Endodermal cell (in vitro differentiated cells): ENCODE measurements around the gene C1QTNF8. TPM values are rescaled to one million over a fixed set of nuclear protein-coding genes. Genes with fewer than 3 reads are reported as not detected.
"Not testable (repeated sequence)": the region's sequence is repeated elsewhere in the genome, so short reads cannot be mapped to it uniquely, and the experiment has no call there.

Experiments used
- DNase-seq: peaks from one replicate; pipeline ENCODE4 v3.0.0-alpha.2; 2017
- H3K27ac ChIP-seq: 2 replicates; pipeline ENCODE4 v1.5.1; 2013; ENCODE audit warnings: mild to moderate bottlenecking, low read depth, low read length, moderate library complexity
- H3K27me3 ChIP-seq: 2 replicates; pipeline ENCODE4 v1.6.1; 2013; ENCODE audit warnings: mild to moderate bottlenecking, low read length, moderate library complexity; ENCODE audit not compliant: insufficient read depth, control insufficient read depth, poor library complexity, severe bottlenecking
- H3K36me3 ChIP-seq: 2 replicates; pipeline ENCODE4 v1.7.0; 2013; ENCODE audit warnings: mild to moderate bottlenecking, low read length, moderate library complexity; ENCODE audit not compliant: control insufficient read depth, insufficient read depth
- H3K4me1 ChIP-seq: one replicate; pipeline ENCODE4 v1.7.0; 2013; ENCODE audit warnings: low read length; ENCODE audit not compliant: control insufficient read depth, insufficient read depth
- H3K4me3 ChIP-seq: 2 replicates; pipeline ENCODE4 v1.5.1; 2013; ENCODE audit warnings: mild to moderate bottlenecking, low read length, moderate library complexity
- H3K9ac ChIP-seq: 2 replicates; pipeline ENCODE4 v1.6.1; 2013; ENCODE audit warnings: mild to moderate bottlenecking, low read length, moderate library complexity; ENCODE audit not compliant: poor library complexity, severe bottlenecking; ENCODE audit errors: extremely low read depth
- H3K9me3 ChIP-seq: 2 replicates; pipeline ENCODE4 v1.6.1; 2013; ENCODE audit warnings: mild to moderate bottlenecking, low read length, moderate library complexity; ENCODE audit not compliant: control insufficient read depth
- H3K27ac Mint-ChIP-seq: 2 replicates; pipeline ENCODE4 v1.8.0; 2020; ENCODE audit warnings: mixed read lengths
- H3K27me3 Mint-ChIP-seq: 2 replicates; pipeline ENCODE4 v1.8.0; 2021; ENCODE audit warnings: mild to moderate bottlenecking, mixed read lengths; ENCODE audit not compliant: insufficient read depth
- H3K36me3 Mint-ChIP-seq: 2 replicates; pipeline ENCODE4 v1.8.0; 2020; ENCODE audit warnings: low read depth, mixed read lengths
- H3K4me1 Mint-ChIP-seq: 2 replicates; pipeline ENCODE4 v1.8.0; 2020; ENCODE audit warnings: mixed read lengths
- H3K4me3 Mint-ChIP-seq: 2 replicates; pipeline ENCODE4 v1.8.0; 2020; ENCODE audit warnings: mild to moderate bottlenecking, moderate library complexity, mixed read lengths
- H3K9me3 Mint-ChIP-seq: 2 replicates; pipeline ENCODE4 v1.8.0; 2020; ENCODE audit warnings: mild to moderate bottlenecking, mixed read lengths
- WGBS, 2 experiments: methylation state at CpG; one replicate each; pipeline versions ENCODE4 v1.1.5 to v1.1.7; 2013; ENCODE audit warnings: missing lambda C conversion rate in 2 of 2, mixed read lengths in 1 of 2; ENCODE audit not compliant: insufficient coverage in 1 of 2, insufficient read length in 1 of 2; 5-methylcytosine and 5-hydroxymethylcytosine counted together
- total RNA-seq, 2 donors: library from RNA; stranded (reverse); fragmentation: NEBNext Ultra II Directional in 1 of 2; extraction: Animal tissue kit (Norgen Biotek cat#: 25700) in 1 of 2; gene quantifications; 2 replicates in 1 of 2; 3 replicates in 1 of 2; pipeline ENCODE4 v1.2.1, GENCODE V29; 2021
- TF ChIP-seq, protein P1 (sequence below): fragments of 200-600 bp; sonication (generic); conservative IDR thresholded peaks from 2 replicates; pipeline ENCODE4 v1.5.0; 2021; ENCODE audit warnings: antibody characterized with exemption, mild to moderate bottlenecking

The C1QTNF8 gene
- total RNA-seq, 2 donors from 2014 or later: 0.15 to 0.20 TPM

- no peak overlapping the region for H3K27ac Mint-ChIP-seq
- no peak overlapping the region for H3K4me3 ChIP-seq
- H3K9me3 ChIP-seq: no peaks in the 10 kb centered on the region
- H3K4me3 Mint-ChIP-seq: no peak overlapping the region
- no peaks in the 10 kb centered on the region for H3K27me3 ChIP-seq
- TF ChIP-seq, protein P1, sequence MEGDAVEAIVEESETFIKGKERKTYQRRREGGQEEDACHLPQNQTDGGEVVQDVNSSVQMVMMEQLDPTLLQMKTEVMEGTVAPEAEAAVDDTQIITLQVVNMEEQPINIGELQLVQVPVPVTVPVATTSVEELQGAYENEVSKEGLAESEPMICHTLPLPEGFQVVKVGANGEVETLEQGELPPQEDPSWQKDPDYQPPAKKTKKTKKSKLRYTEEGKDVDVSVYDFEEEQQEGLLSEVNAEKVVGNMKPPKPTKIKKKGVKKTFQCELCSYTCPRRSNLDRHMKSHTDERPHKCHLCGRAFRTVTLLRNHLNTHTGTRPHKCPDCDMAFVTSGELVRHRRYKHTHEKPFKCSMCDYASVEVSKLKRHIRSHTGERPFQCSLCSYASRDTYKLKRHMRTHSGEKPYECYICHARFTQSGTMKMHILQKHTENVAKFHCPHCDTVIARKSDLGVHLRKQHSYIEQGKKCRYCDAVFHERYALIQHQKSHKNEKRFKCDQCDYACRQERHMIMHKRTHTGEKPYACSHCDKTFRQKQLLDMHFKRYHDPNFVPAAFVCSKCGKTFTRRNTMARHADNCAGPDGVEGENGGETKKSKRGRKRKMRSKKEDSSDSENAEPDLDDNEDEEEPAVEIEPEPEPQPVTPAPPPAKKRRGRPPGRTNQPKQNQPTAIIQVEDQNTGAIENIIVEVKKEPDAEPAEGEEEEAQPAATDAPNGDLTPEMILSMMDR: no peak
- peaks cover 9% of the 10 kb centered on the region for H3K4me1 ChIP-seq
- peaks cover 5% of the 10 kb centered on the region for H3K9me3 Mint-ChIP-seq
- H3K36me3 Mint-ChIP-seq: no peaks in the 10 kb centered on the region
- H3K27me3 Mint-ChIP-seq: peaks cover 2% of the 10 kb centered on the region
- H3K27ac ChIP-seq: no peak overlapping the region
- 90 to 100% methylated on average over 9 to 29 of the region's 29 CpGs for WGBS, 2 experiments
- peaks cover 1% of the 10 kb centered on the region for H3K4me1 Mint-ChIP-seq
- H3K9ac ChIP-seq: no peak overlapping the region
- H3K36me3 ChIP-seq: no peaks in the 10 kb centered on the region
- DNase-seq: no peak
Observed at GRCh38 chr16:1094601-1095449, 1.2 kb downstream of the C1QTNF8 start.

GRCh38 chr16:1094124-1094479 is 1.9 kb downstream of the C1QTNF8 start:
- Mint-ChIP-seq H3K36me3 (no peaks in the 10 kb centered on the region), H3K4me1 (peaks cover 1% of the 10 kb centered on the region), H3K9me3 (peaks cover 5% of the 10 kb centered on the region), H3K4me3 (no peak overlapping the region), H3K27ac (no peak overlapping the region), H3K27me3 (peaks cover 2% of the 10 kb centered on the region)
- no peak overlapping the region for H3K27ac ChIP-seq
- no peaks in the 10 kb centered on the region for H3K9me3 ChIP-seq
- no peak overlapping the region for H3K4me3 ChIP-seq
- no peaks in the 10 kb centered on the region for H3K36me3 ChIP-seq
- no peak for DNase-seq
- peaks cover 17% of the 10 kb centered on the region for H3K4me1 ChIP-seq
- TF ChIP-seq, protein P1: no peak
- WGBS, 2 experiments: 88 to 91% methylated on average over 10 to 13 of the region's 13 CpGs
- no peaks in the 10 kb centered on the region for H3K27me3 ChIP-seq
- no peak overlapping the region for H3K9ac ChIP-seq

- no peaks in the 10 kb centered on the region for H3K36me3 Mint-ChIP-seq
- H3K27ac Mint-ChIP-seq: no peak overlapping the region
- Histone ChIP-seq H3K4me1 (peaks cover 22% of the 10 kb centered on the region), H3K9me3 (no peaks in the 10 kb centered on the region), H3K27me3 (no peaks in the 10 kb centered on the region), H3K36me3 (no peaks in the 10 kb centered on the region), H3K9ac (no peak overlapping the region), H3K27ac (no peak overlapping the region), H3K4me3 (no peak overlapping the region)
- H3K9me3 Mint-ChIP-seq: peaks cover 5% of the 10 kb centered on the region
- peak; percentile 76 for DNase-seq
- H3K4me3 Mint-ChIP-seq: no peak overlapping the region
- 89 to 90% methylated on average over 62 to 84 of the region's 85 CpGs for WGBS, 2 experiments
- H3K27me3 Mint-ChIP-seq: peaks cover 2% of the 10 kb centered on the region
- H3K4me1 Mint-ChIP-seq: peaks cover 1% of the 10 kb centered on the region
- TF ChIP-seq, protein P1: peak; percentile 19
Observed at GRCh38 chr16:1093284-1094123, 2.5 kb downstream of the C1QTNF8 start.

DNA sequence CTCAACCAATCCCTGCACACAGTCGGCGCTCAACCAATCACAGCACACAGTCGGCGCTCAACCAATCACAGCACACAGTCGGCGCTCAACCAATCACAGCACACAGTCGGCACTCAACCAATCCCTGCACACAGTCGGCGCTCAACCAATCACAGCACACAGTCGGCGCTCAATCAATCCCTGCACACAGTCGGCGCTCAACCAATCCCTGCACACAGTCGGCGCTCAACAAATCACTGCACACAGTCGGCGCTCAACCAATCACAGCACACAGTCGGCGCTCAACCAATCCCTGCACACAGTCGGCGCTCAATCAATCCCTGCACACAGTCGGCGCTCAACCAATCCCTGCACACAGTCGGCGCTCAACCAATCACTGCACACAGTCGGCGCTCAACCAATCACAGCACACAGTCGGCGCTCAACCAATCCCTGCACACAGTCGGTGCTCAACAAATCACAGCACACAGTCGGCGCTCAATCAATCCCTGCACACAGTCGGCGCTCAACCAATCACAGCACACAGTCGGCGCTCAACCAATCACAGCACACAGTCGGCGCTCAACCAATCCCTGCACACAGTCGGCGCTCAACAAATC is 3.3 kb downstream of the C1QTNF8 start:
- not testable (repeated sequence) for H3K9me3 ChIP-seq, H3K36me3 ChIP-seq, H3K36me3 Mint-ChIP-seq, H3K27me3 Mint-ChIP-seq, H3K9ac ChIP-seq, H3K27me3 ChIP-seq, H3K27ac ChIP-seq, DNase-seq, H3K4me1 Mint-ChIP-seq, H3K4me3 Mint-ChIP-seq, H3K9me3 Mint-ChIP-seq, H3K27ac Mint-ChIP-seq, H3K4me3 ChIP-seq
- peaks cover 25% of the 10 kb centered on the region for H3K4me1 ChIP-seq
- WGBS, 2 experiments: 94 to 96% methylated on average over 9 to 22 of the region's 40 CpGs
